B cell (primary cell): Measurements from ENCODE around the gene ENTPD1. TPM values are rescaled to one million over a fixed set of nuclear protein-coding genes. Genes with fewer than 3 reads are reported as not detected.

ENCODE experiments used
- ATAC-seq: fragments of 200-7000 bp; cut with Tn5 transposase; one replicate; pipeline ENCODE4 v1.10.0; 2021; ENCODE audit warnings: low read depth, mild to moderate bottlenecking, moderate number of reproducible peaks, moderate library complexity
- CTCF ChIA-PET: fragments of 350-600 bp; sonication (Branson Sonifier 250); formaldehyde crosslinking; loops from one replicate; lab custom pipeline; 2021; ENCODE audit warnings: antibody characterized with exemption, inconsistent platforms; lab: Charles Lee
- POLR2A ChIA-PET: fragments of 350-600 bp; sonication (Branson Sonifier 250); formaldehyde crosslinking; loops from one replicate; lab custom pipeline; 2021; ENCODE audit warnings: antibody characterized with exemption; lab: Charles Lee
- DNase-seq: peaks from one replicate; pipeline ENCODE4 v3.0.0; 2013
- H2AFZ ChIP-seq: 2 replicates; pipeline ENCODE4 v1.6.1; 2012; ENCODE audit warnings: mild to moderate bottlenecking, low read depth, low read length; ENCODE audit not compliant: insufficient read depth, poor library complexity, severe bottlenecking
- H3K27ac ChIP-seq, 2 donors: 1 replicate in 1 of 2; 2 replicates in 1 of 2; pipeline ENCODE4 v1.5.1; 2012 to 2013; ENCODE audit warnings: low read length in 2 of 2, mild to moderate bottlenecking in 2 of 2, moderate library complexity in 1 of 2
- H3K27me3 ChIP-seq, 4 experiments: fragments of 200-600 bp in 1 of 4; sonication (generic) in 1 of 4; replicated peaks in 1 of 4; 1 replicate in 2 of 4; 2 replicates in 2 of 4; pipeline versions ENCODE4 v1.6.1 to v1.7.0; 2013 to 2016; ENCODE audit warnings: low read length in 3 of 4, mild to moderate bottlenecking in 2 of 4, mixed read lengths in 1 of 4, moderate library complexity in 1 of 4; ENCODE audit not compliant: insufficient read depth in 4 of 4, control insufficient read depth in 3 of 4; ENCODE audit errors: control extremely low read depth in 1 of 4
- H3K36me3 ChIP-seq, 2 experiments: replicated peaks in 1 of 2; 1 replicate in 1 of 2; 2 replicates in 1 of 2; pipeline versions ENCODE4 v1.6.1 to v1.7.1; 2013; ENCODE audit warnings: low read length in 1 of 2; ENCODE audit not compliant: insufficient read depth in 2 of 2, control insufficient read depth in 1 of 2; ENCODE audit errors: control extremely low read depth in 1 of 2, extremely low read depth in 1 of 2
- H3K4me1 ChIP-seq, 2 donors: fragments of 200-600 bp in 1 of 2; sonication (generic) in 1 of 2; 1 replicate in 1 of 2; 2 replicates in 1 of 2; pipeline versions ENCODE4 v1.5.1 to v1.6.1; 2013 to 2017; ENCODE audit warnings: low read length in 2 of 2; ENCODE audit not compliant: control insufficient read depth in 2 of 2, insufficient read depth in 2 of 2
- H3K4me2 ChIP-seq: replicated peaks from 2 replicates; pipeline ENCODE3; 2012; ENCODE audit warnings: mild to moderate bottlenecking, low read depth, low read length; ENCODE audit not compliant: poor library complexity, severe bottlenecking
- H3K4me3 ChIP-seq, 5 experiments: fragments of 200-600 bp in 1 of 5; sonication (generic) in 1 of 5; 1 replicate in 3 of 5; 2 replicates in 2 of 5; pipeline versions ENCODE4 v1.5.1 to v1.7.0; 2011 to 2016; ENCODE audit warnings: low read length in 4 of 5, mild to moderate bottlenecking in 4 of 5, low read depth in 2 of 5, control low read depth in 1 of 5, moderate library complexity in 1 of 5; ENCODE audit not compliant: insufficient read depth in 1 of 5; ENCODE audit errors: control extremely low read depth in 1 of 5, extremely low read depth in 1 of 5
- H3K79me2 ChIP-seq: fragments of 200-600 bp; sonication (generic); one replicate; pipeline ENCODE4 v1.6.0; 2016; ENCODE audit warnings: low read length; ENCODE audit not compliant: control insufficient read depth, insufficient read depth
- H3K9ac ChIP-seq: fragments of 200-600 bp; sonication (generic); 2 replicates; pipeline ENCODE4 v1.6.1; 2017; ENCODE audit warnings: mild to moderate bottlenecking, low read length, moderate library complexity
- H3K9me3 ChIP-seq, 3 donors: one replicate each; pipeline versions ENCODE4 v1.6.1 to v1.7.1; 2013; ENCODE audit warnings: low read length in 2 of 3; ENCODE audit not compliant: control insufficient read depth in 2 of 3, insufficient read depth in 1 of 3; ENCODE audit errors: control extremely low read depth in 1 of 3
- H4K20me1 ChIP-seq: 2 replicates; pipeline ENCODE4 v1.6.0; 2012; ENCODE audit warnings: mild to moderate bottlenecking, low read length; ENCODE audit not compliant: insufficient read depth, control insufficient read depth, poor library complexity, severe bottlenecking
- H3K27ac Mint-ChIP-seq: one replicate; pipeline ENCODE4 v1.8.0; 2021; ENCODE audit warnings: mixed read lengths
- H3K27me3 Mint-ChIP-seq: one replicate; pipeline ENCODE4 v1.8.0; 2021; ENCODE audit warnings: mixed read lengths
- H3K4me1 Mint-ChIP-seq: one replicate; pipeline ENCODE4 v1.8.0; 2021; ENCODE audit warnings: mixed read lengths
- H3K4me3 Mint-ChIP-seq: one replicate; pipeline ENCODE4 v1.8.0; 2021; ENCODE audit warnings: mixed read lengths
- H3K9me3 Mint-ChIP-seq: one replicate; pipeline ENCODE4 v1.8.0; 2022; ENCODE audit warnings: mixed read lengths; ENCODE audit not compliant: insufficient read depth
- EZH2 ChIP-seq: IDR thresholded peaks from 2 replicates; pipeline ENCODE4 v1.6.1; 2012; ENCODE audit warnings: borderline replicate concordance, low read depth, mild to moderate bottlenecking, moderate library complexity, low read length; ENCODE audit not compliant: insufficient read depth, poor library complexity, severe bottlenecking
- WGBS: methylation state at CpG from one replicate; pipeline ENCODE4 v1.1.5; 2013; ENCODE audit warnings: missing lambda C conversion rate; ENCODE audit not compliant: insufficient coverage; 5-methylcytosine and 5-hydroxymethylcytosine counted together
- intact Hi-C: fragments of 100-400 bp; cut with micrococcal nuclease; formaldehyde crosslinking; loops from one replicate; pipeline ENCODE4 v1.10.0; 2022
- polyA plus RNA-seq: library from polyadenylated mRNA; depleted of rRNA; stranded (reverse); fragments of >200 nt; gene quantifications from 2 replicates; pipeline ENCODE4 v1.2.3, GENCODE V29; 2012
- total RNA-seq, 2 donors: library from RNA; stranded (reverse); fragments of 120-200 nt in 1 of 2; gene quantifications; 1 replicate in 1 of 2; 2 replicates in 1 of 2; pipeline versions ENCODE4 v1.2.3 to v1.2.4, GENCODE V29; 2013 to 2022
- TF ChIP-seq, protein P1 (sequence below): fragments of 200-600 bp; IDR thresholded peaks from one replicate; pipeline ENCODE4 v1.8.0; 2022; ENCODE audit warnings: antibody characterized with exemption, mild to moderate bottlenecking

ENTPD1 gene
- total and polyA plus RNA-seq, 2 donors (not counting 1 experiment from before 2014, with no cell fraction given), result 25.9 to 96.3 TPM

DNA sequence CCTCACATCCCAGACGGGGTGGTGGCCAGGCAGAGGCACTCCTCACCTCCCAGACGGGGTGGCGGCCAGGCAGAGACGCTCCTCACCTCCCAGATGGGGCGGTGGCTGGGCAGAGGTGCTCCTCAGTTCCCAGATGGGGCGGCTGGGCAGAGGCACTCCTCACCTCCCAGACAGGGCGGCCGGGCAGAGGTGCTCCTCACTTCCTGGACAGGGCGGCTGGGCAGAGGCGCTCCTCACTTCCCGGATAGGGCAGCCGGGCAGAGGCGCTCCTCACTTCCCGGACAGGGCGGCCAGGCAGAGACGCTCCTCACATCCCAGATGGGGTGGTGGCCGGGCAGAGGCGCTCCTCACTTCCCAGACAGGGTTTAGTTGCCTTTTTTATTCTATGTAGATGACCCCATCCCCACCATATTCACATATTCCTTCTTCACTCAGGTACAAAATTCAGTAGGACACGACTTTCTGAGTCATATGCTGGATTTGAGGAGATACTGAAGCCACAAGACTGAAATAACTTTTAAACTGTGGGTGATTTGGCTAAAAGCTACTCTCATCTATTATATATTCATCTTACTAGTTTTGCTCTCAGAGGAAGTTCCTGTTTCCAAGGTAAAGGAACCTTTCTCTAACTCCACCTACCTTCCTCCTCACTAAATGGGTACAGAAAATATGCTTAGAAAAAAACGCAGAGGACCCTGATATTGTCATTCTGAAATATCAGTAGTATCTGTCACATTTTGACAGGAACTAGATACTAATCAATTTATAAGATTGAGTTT is 54.4 kb downstream of the ENTPD1 start:
- no peaks in the 10 kb centered on the region for H3K27me3 ChIP-seq
- Mint-ChIP-seq H3K27me3 (no peaks in the 10 kb centered on the region), H3K4me1 (peaks cover 72% of the 10 kb centered on the region), H3K4me3 (peak overlapping the region; percentile 20), H3K9me3 (no peaks in the 10 kb centered on the region), H3K27ac (peak overlapping the region; percentile 75)
- ATAC-seq (peak; percentile 28), DNase-seq (no peak)
- H3K4me1 ChIP-seq, result peaks cover 30 to 49% of the 10 kb centered on the region in 2 donors
- 98% methylated on average over 13 of the region's 20 CpGs for WGBS
- H3K36me3 ChIP-seq, result peaks cover 2 to 12% of the 10 kb centered on the region in 2 experiments
- ChIA-PET POLR2A (interaction anchor here (1.2 kb wide), 1 partner anchor 20 kb away, joined by 3 read pairs; no protein-coding TSS in a partner anchor), CTCF (interaction anchor here (1.3 to 1.6 kb wide), 3 partner anchors 11 to 117 kb away, joined by 3 to 5 read pairs (median 5); partner anchors contain the start of gene TCTN3)
- intact Hi-C loops, result loop anchor here (2.0 kb wide), 1 partner anchor 16 kb away; no protein-coding TSS in a partner anchor
- H3K4me3 ChIP-seq, result no peak overlapping the region
- no peak overlapping the region for H3K9ac ChIP-seq
- peak overlapping the region; percentile 51 to 58 for H3K27ac ChIP-seq
- H3K9me3 ChIP-seq, result peaks cover 0 to 9% (median 0%) of the 10 kb centered on the region in 3 donors
- H2AFZ ChIP-seq, result no peak overlapping the region
- no peaks in the 10 kb centered on the region for H4K20me1 ChIP-seq
- H3K79me2 ChIP-seq, result peaks cover 68% of the 10 kb centered on the region
- no peak for TF ChIP-seq EZH2
- TF ChIP-seq, protein P1, sequence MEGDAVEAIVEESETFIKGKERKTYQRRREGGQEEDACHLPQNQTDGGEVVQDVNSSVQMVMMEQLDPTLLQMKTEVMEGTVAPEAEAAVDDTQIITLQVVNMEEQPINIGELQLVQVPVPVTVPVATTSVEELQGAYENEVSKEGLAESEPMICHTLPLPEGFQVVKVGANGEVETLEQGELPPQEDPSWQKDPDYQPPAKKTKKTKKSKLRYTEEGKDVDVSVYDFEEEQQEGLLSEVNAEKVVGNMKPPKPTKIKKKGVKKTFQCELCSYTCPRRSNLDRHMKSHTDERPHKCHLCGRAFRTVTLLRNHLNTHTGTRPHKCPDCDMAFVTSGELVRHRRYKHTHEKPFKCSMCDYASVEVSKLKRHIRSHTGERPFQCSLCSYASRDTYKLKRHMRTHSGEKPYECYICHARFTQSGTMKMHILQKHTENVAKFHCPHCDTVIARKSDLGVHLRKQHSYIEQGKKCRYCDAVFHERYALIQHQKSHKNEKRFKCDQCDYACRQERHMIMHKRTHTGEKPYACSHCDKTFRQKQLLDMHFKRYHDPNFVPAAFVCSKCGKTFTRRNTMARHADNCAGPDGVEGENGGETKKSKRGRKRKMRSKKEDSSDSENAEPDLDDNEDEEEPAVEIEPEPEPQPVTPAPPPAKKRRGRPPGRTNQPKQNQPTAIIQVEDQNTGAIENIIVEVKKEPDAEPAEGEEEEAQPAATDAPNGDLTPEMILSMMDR, result no peak
- H3K4me2 ChIP-seq, result peak overlapping the region; percentile 45
